NCI-H1105 (cell line): Measurements from ENCODE around the gene ZNF462.
"Not testable (repeated sequence)": the region's sequence is repeated elsewhere in the genome, so short reads cannot be mapped to it uniquely, and the experiment has no call there.

Source experiments
- DNase-seq: peaks from one replicate; lab custom pipeline; 2025; lab: John Stamatoyannopoulos, UW

Gene ZNF462

DNA sequence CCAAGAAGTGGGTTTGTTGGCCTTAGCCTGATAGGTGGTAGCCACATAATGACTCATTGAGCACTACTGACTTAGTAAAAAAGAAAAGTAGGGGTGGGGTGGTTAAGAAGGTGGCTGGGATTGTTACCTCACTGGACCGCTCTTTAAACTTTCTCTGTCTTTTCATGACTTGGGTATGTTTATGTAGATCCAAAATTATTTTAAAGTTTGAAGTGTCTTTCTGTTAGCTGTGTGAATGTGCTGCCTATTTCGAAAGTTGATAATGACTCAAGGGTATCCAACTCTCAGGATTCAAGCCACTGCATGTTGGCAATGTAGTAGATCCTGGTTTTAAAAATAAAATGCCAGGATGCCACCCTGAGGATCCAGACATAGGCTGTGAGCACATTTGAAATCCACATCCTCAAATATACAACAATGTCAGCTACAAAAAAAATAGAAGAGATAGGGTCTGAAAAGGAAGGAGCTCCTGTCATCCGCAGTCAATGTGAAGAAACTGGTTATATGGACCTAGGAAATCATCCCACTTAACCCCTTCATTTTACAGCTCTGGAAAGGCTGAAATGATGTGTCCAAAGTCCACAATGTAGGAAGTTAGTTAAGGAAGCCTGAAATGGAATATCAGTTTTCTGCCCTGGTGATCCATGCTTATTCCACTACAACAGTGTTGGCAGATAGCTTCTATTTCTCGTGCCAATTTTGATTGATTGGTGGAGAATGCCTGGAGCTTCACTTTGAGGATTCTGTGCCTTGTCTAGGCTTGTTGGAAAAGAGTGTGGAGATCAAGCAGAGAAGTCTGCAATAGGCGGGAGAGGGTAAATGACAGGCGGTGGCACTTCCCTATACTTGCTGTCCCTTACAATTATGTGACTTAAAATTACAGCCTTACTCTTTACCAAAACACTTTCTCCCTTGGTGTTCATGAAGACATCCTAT, 23.4 kb downstream of the ZNF462 start:
- no peak for DNase-seq

- DNase-seq = no peak
These were observed 24.1 kb downstream of the ZNF462 start for GRCh38 chr9:106887066-106887465.

GRCh38 chr9:106889061-106889590, 26.2 kb downstream of the ZNF462 start:
- no peak for DNase-seq

DNA sequence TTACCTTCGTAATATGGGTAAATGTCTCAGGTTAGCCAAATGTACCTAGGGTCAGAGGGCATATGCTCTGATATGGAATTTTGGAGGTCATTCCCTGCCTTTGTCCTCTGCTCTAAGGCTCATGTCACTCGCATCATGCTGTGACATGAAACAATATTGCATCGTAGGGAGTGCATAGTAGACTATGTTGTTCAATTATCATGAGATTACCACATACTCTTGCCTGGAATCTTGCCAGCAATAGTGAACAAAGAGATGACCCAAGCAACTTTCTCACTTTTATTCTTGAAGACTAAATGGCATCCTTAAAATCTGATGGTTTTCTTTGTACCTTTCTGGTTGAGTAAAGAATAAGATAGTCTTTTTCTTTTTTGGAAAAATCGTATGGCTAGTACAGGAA, 27.6 kb downstream of the ZNF462 start:
- DNase-seq = no peak

- no peak for DNase-seq
These were observed 28.3 kb downstream of the ZNF462 start for GRCh38 chr9:106891286-106891685.

- DNase-seq = no peak
These were observed 29.7 kb downstream of the ZNF462 start for GRCh38 chr9:106892632-106893031.

DNA sequence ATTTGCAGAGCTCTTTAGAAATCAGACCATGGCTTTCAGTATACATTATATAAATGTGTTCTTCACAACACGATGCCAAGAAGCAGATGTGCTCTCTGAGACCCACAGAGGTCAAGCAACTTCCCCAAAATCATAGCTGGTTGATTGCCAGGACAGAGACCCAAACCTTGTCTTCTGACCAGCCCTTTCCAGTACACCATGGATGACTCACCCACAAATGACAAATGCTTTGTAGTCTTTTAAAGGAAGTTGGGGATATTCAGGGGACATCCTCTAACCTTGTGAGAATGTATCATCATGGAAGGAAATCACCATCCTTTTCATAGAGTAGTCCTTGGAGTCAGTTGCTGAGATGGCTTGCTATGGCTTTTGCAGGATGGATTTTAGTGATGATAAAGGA, 30.1 kb downstream of the ZNF462 start:
- DNase-seq = no peak

GRCh38 chr9:106896695-106897094, 33.7 kb downstream of the ZNF462 start:
- no peak for DNase-seq

GRCh38 chr9:106897236-106897635, 34.3 kb downstream of the ZNF462 start:
- DNase-seq = no peak

GRCh38 chr9:106897751-106898150, 34.8 kb downstream of the ZNF462 start:
- no peak for DNase-seq

DNA sequence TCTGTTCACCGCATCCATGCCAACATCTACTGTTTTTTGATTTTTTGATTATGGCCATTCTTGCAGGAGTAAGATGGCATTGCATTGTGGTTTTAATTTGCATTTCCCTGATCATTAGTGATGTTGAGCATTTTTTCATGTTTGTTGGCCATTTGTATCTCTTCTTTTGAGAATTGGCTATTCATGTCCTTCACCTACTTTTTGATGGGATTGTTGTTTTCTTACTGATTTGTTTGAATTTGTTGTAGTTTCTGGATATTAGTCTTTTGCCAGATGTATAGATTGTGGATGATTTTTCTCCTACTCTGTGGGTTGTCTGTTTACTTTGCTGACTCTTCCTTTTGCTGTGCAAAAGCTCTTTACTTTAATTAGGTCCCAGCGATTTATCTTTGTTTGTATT, 37.6 kb downstream of the ZNF462 start:
- not testable (repeated sequence) for DNase-seq

- DNase-seq = no peak
These were observed 43.2 kb downstream of the ZNF462 start for GRCh38 chr9:106906129-106906528.

DNA sequence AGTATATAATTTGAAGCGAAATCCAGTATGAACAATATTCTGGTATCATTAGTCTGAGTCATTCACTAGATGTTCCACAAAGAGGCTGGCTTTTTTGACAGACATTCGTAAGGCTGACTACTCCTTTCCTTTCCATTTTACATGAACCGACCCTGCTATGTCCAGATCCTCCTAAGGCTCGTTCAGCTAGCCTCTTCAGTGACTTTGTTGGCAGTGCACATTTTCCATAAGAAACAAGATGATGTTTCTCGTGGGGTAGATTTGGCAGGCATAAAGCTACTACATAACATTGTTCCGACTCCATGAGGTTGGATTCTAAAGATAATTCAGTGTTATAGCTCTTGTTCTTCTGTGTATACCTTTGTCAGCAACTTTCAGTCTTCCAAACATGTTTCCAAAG, 49.0 kb downstream of the ZNF462 start:
- no peak for DNase-seq

DNA sequence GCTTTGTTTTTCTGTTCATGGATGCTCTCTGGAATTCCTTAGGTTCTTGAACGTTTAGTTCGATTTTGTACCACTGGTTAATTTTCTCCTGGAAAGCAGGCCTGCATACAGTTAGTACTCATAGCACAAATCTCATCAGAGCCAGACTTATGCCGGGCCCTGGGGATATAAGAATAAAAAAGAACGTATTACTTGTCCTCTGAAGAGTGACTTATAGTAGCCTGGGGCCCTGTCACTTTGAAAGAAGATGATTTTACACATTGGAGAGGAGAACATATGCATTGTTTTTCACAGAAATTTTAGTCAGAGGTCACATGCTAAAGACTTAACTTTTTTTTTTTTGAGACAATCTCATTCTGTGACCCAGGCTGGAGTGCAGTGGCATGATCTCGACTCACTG, 50.3 kb downstream of the ZNF462 start:
- no peak for DNase-seq

DNA sequence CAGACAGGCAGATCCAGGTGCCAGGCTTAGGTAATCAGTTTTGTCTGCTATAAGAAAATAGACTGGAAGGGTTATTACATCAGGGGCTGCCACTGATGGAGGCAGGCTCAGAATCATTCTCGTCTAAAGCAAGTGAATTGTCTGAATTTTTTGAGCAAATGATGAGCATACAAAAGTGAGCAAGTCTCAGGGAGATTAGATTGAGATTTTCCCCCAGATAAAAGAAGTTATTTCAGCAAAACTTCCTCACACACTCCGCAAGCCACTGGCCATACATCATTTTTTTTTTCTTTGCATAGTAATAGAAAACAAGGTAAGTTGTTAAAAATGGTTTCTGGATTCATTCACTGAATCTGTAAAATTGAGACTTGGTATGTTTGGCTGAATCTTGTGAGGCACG, 52.9 kb downstream of the ZNF462 start:
- no peak for DNase-seq

DNA sequence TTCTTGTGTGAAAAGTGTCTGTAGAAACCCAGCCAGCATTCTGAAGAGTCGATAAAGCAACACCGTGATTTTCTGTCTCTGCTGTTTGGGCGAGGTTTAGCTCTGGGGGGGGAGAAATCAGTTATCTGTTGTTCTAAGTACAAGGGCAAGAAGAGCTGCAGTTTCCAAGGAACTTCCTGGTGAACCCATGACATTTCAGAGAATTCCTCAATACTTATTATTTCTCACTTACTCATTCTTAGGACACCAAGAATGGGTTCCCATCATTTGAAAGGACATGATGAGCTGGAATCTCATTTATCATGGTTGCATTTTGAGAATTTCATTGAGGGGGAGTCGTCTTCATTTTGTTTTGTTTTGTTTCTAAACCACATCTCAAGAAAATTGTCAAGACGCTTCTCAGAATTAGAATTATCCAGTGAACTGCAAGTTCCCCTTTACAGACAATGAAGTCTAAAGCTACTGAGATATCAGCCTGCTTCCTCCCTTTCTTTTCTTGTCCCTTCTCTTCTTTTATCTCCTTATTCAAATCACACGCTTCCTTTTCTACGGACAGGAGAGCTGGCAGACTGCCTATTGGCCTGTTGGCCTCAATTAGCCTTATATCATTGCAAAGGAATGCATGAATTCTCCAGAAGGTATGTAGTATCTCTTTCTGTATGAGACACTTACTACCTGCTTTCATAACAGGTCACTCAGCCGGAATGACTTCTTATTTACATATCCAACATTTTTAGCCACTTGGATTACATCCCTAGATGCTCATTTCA, 53.7 kb downstream of the ZNF462 start:
- no peak for DNase-seq

- DNase-seq = no peak
These were observed 56.0 kb downstream of the ZNF462 start for GRCh38 chr9:106918825-106919509.

GRCh38 chr9:106920091-106920490, 57.1 kb downstream of the ZNF462 start:
- DNase-seq = no peak

DNA sequence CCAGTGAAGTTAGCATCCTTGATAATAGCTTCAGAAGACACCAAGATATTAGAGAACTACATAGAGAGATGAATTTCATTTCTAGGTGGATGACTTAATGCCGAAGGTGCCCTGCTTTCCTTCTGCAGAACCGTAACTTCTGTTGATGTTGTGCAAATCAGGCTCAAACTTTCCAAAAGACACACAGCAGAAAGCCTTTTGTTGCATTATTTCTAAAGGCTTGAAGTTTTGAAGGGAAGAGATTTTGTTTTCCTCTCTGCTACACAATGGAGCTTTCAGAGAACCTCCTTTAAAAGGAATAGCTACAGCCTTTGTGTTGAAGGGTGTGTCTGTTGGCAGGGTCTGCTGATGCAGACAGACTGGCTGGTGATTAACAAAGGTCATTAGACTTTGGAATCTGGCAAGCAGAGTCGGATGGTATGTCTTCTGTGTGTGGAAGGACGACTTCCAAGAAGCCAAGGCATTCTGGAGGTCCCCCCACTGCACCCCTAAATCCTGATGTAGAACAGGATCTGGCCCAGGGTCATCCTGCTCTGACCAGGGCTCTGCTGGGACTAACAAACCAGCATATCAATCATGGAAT, 57.8 kb downstream of the ZNF462 start:
- no peak for DNase-seq

- peak; percentile 58 for DNase-seq
These were observed 58.5 kb downstream of the ZNF462 start for GRCh38 chr9:106921341-106921899.

- no peak for DNase-seq
These were observed 59.1 kb downstream of the ZNF462 start for GRCh38 chr9:106922026-106922425.

DNA sequence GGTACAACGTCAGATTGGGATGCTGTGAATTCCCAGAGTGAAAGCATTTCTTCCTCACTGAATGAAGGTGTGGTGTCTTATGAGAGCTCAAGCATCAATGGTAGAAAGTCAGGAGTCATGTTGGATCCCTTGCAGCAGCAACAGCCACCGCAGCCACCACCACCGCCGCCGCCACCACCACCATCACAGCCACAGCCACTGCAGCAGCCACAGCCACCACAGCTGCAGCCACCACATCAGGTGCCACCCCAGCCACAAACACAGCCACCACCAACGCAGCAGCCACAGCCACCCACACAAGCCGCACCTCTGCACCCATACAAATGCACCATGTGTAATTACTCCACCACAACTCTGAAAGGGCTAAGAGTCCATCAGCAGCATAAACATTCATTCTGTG, 62.4 kb downstream of the ZNF462 start:
- no peak for DNase-seq
